GM12872 (cell line): Measurements from ENCODE around the gene SLC52A1.

ENCODE experiments used
- TF ChIP-seq, protein P1 (sequence below): IDR thresholded peaks from 3 replicates; pipeline ENCODE4 v1.5.1; 2011; ENCODE audit warnings: low read depth, mild to moderate bottlenecking, low read length, moderate library complexity; ENCODE audit not compliant: insufficient read depth

SLC52A1 gene

GRCh38 chr17:5055543-5055942, 20.3 kb upstream of the SLC52A1 start:
- TF ChIP-seq, protein P1, sequence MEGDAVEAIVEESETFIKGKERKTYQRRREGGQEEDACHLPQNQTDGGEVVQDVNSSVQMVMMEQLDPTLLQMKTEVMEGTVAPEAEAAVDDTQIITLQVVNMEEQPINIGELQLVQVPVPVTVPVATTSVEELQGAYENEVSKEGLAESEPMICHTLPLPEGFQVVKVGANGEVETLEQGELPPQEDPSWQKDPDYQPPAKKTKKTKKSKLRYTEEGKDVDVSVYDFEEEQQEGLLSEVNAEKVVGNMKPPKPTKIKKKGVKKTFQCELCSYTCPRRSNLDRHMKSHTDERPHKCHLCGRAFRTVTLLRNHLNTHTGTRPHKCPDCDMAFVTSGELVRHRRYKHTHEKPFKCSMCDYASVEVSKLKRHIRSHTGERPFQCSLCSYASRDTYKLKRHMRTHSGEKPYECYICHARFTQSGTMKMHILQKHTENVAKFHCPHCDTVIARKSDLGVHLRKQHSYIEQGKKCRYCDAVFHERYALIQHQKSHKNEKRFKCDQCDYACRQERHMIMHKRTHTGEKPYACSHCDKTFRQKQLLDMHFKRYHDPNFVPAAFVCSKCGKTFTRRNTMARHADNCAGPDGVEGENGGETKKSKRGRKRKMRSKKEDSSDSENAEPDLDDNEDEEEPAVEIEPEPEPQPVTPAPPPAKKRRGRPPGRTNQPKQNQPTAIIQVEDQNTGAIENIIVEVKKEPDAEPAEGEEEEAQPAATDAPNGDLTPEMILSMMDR, result no peak

- TF ChIP-seq, protein P1, result no peak
Observed at GRCh38 chr17:5050278-5050677, 15.1 kb upstream of the SLC52A1 start.

- TF ChIP-seq, protein P1, result no peak
Observed at GRCh38 chr17:5049314-5049841, 14.2 kb upstream of the SLC52A1 start.

DNA sequence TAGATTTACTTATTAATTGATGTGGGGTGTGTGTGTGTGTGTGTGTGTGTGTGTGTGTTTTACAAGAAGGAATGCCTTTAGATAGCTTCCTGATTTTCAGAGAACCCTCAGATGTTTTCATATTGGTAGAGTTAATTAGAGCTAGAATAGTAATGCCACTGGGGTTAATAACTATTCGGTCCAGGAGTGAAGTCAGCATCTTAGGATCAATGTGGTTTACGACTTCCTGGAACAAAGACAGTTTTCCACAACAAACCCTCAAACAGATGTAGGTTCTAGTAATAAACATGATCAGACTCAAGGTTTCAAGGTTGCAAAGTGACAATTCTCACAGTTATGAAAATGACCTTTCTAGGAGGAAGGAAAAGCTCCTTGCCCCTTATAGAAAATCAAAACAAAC, 12.2 kb upstream of the SLC52A1 start:
- TF ChIP-seq, protein P1, result no peak

DNA sequence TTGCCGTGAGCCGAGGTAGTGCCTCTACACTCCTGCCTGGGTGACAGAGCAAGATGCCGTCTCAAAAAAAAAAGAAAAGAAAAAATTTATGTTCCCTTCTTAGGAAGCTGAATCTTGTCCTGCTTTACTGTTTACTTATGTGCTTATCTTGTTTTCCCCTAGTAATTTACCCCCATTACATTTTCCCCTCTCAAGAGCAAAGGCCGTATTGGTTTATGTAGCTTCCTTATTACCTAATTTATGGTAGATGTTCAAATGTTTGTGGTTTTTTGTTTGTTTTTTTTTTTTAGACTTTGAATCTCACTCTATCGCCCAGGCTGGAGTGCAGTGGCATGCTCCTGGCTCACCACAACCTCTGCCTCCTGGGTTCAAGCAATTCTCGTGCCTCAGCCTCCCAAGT, 10.3 kb upstream of the SLC52A1 start:
- TF ChIP-seq, protein P1, result no peak

- TF ChIP-seq, protein P1, result no peak
Observed at GRCh38 chr17:5044630-5045029, 9.4 kb upstream of the SLC52A1 start.

DNA sequence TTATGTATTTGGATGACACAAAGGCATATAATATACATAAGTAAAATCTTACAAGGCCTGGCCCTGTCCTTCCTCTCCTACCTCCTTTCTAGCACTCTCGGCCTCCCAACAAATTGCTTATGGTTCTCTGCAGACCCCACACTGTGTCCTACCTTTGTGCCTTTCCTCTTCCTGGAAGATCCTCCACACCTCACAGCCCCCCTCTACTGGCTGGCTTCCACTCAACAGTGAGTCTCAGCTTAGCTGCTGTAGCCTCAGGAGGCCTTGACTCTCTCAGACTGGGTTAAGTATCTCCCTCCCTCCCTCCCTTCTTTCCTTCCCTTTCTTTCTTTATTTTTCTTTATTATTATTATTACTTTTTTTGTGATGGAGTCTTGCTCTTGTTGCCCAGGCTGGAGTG, 8.3 kb upstream of the SLC52A1 start:
- TF ChIP-seq, protein P1, result no peak
